ENCODE results near the gene ITGAV.

ITGAV gene

GRCh38 chr2:186675380-186675779 is 85.5 kb downstream of the ITGAV start:
- TF ChIP-seq EZH2phosphoT487 (IDR thresholded peaks at IDR 0.05; ENCODE audit: borderline replicate concordance) (no peak), CTCF (conservative IDR thresholded peaks at IDR 0.05; ENCODE audit: low read length) (no peak)
- no peaks in the 10 kb centered on the region for H3K9me3 ChIP-seq (ENCODE audit: insufficient read depth, low read depth, low read length)
- no peak overlapping the region for H2AFZ ChIP-seq (ENCODE audit: low read length)
- no peaks in the 10 kb centered on the region for H3K27me3 ChIP-seq (ENCODE audit: insufficient read depth, low read length, poor library complexity, severe bottlenecking)
- peaks cover 19% of the 10 kb centered on the region; the same call in 1 of the 2 replicates for H3K36me3 ChIP-seq (ENCODE audit: insufficient read depth, low read length)
- H3K4me1 ChIP-seq (ENCODE audit: insufficient read depth, low read length, poor library complexity, severe bottlenecking), result no peaks in the 10 kb centered on the region
- H3K9me2 ChIP-seq (replicated peaks; ENCODE audit: low read depth, low read length), result no peaks in the 10 kb centered on the region
- H3K79me2 ChIP-seq (ENCODE audit: insufficient read depth, low read length), result no peaks in the 10 kb centered on the region
- no peak overlapping the region for H3K4me2 ChIP-seq (ENCODE audit: low read depth, low read length, poor library complexity, severe bottlenecking)
- no peak overlapping the region for H3K9ac ChIP-seq (ENCODE audit: low read depth, low read length, poor library complexity, severe bottlenecking)
- H4K20me1 ChIP-seq (ENCODE audit: insufficient read depth, low read length, poor library complexity, severe bottlenecking), result no peaks in the 10 kb centered on the region
- H3F3A ChIP-seq (ENCODE audit: low read depth), result no peaks in the 10 kb centered on the region
- no peak overlapping the region for H3K4me3 ChIP-seq (ENCODE audit: low read length, poor library complexity, severe bottlenecking)

GRCh38 chr2:186683341-186683740 is 93.5 kb downstream of the ITGAV start:
- no peaks in the 10 kb centered on the region for H3K4me1 ChIP-seq (ENCODE audit: insufficient read depth, low read length, poor library complexity, severe bottlenecking)
- H3K36me3 ChIP-seq (ENCODE audit: insufficient read depth, low read length), result no peaks in the 10 kb centered on the region
- H3K9me2 ChIP-seq (replicated peaks; ENCODE audit: low read depth, low read length), result no peaks in the 10 kb centered on the region
- H3K4me3 ChIP-seq (ENCODE audit: low read length, poor library complexity, severe bottlenecking), result no peak overlapping the region
- no peaks in the 10 kb centered on the region for H3K27me3 ChIP-seq (ENCODE audit: insufficient read depth, low read length, poor library complexity, severe bottlenecking)
- H3F3A ChIP-seq (ENCODE audit: low read depth), result no peaks in the 10 kb centered on the region
- H3K9ac ChIP-seq (ENCODE audit: low read depth, low read length, poor library complexity, severe bottlenecking), result no peak overlapping the region
- H4K20me1 ChIP-seq (ENCODE audit: insufficient read depth, low read length, poor library complexity, severe bottlenecking), result no peaks in the 10 kb centered on the region
- TF ChIP-seq CTCF (conservative IDR thresholded peaks at IDR 0.05; ENCODE audit: low read length) (no peak), EZH2phosphoT487 (IDR thresholded peaks at IDR 0.05; ENCODE audit: borderline replicate concordance) (no peak)
- H3K79me2 ChIP-seq (ENCODE audit: insufficient read depth, low read length), result no peaks in the 10 kb centered on the region
- no peak overlapping the region for H3K4me2 ChIP-seq (ENCODE audit: low read depth, low read length, poor library complexity, severe bottlenecking)
- H3K9me3 ChIP-seq (ENCODE audit: insufficient read depth, low read depth, low read length), result peaks cover 5% of the 10 kb centered on the region; the same call in 1 of the 2 replicates
- H2AFZ ChIP-seq (ENCODE audit: low read length), result no peak overlapping the region

- Histone ChIP-seq H3K9me3 (ENCODE audit: insufficient read depth, low read depth, low read length) (peaks cover 5% of the 10 kb centered on the region; the same call in 1 of the 2 replicates), H4K20me1 (ENCODE audit: insufficient read depth, low read length, poor library complexity, severe bottlenecking) (no peaks in the 10 kb centered on the region), H3F3A (ENCODE audit: low read depth) (no peaks in the 10 kb centered on the region), H3K27me3 (ENCODE audit: insufficient read depth, low read length, poor library complexity, severe bottlenecking) (no peaks in the 10 kb centered on the region), H3K9ac (ENCODE audit: low read depth, low read length, poor library complexity, severe bottlenecking) (no peak overlapping the region), H2AFZ (ENCODE audit: low read length) (no peak overlapping the region), H3K4me3 (ENCODE audit: low read length, poor library complexity, severe bottlenecking) (no peak overlapping the region), H3K36me3 (ENCODE audit: insufficient read depth, low read length) (no peaks in the 10 kb centered on the region), H3K4me1 (ENCODE audit: insufficient read depth, low read length, poor library complexity, severe bottlenecking) (no peaks in the 10 kb centered on the region), H3K79me2 (ENCODE audit: insufficient read depth, low read length) (no peaks in the 10 kb centered on the region), H3K4me2 (ENCODE audit: low read depth, low read length, poor library complexity, severe bottlenecking) (no peak overlapping the region), H3K9me2 (replicated peaks; ENCODE audit: low read depth, low read length) (no peaks in the 10 kb centered on the region)
- TF ChIP-seq CTCF (conservative IDR thresholded peaks at IDR 0.05; ENCODE audit: low read length) (no peak), EZH2phosphoT487 (IDR thresholded peaks at IDR 0.05; ENCODE audit: borderline replicate concordance) (no peak)
Observed at GRCh38 chr2:186687807-186688211, 98.0 kb downstream of the ITGAV start.
